GM13976 (cell line): Measurements from ENCODE around the gene MYO18A.

ENCODE experiments used
- DNase-seq: peaks from one replicate; pipeline ENCODE4 v3.0.0; 2012; ENCODE audit warnings: low spot score
- CTCF ChIP-seq: IDR thresholded peaks from 2 replicates; pipeline ENCODE4 v1.5.1; 2012; ENCODE audit warnings: borderline replicate concordance, mild to moderate bottlenecking; ENCODE audit not compliant: insufficient read depth; ENCODE audit errors: extremely low read depth, missing control alignments, control extremely low read depth
- in situ Hi-C: fragments of 300-500 bp; cut with MboI; formaldehyde crosslinking; loops from one replicate; pipeline ENCODE4 v1.12.0; 2022; ENCODE audit warnings: low sequenced_read_pairs, mixed read lengths, inconsistent platforms; ENCODE audit not compliant: unreplicated experiment

Gene MYO18A

GRCh38 chr17:29066606-29067005 lies 113.6 kb downstream of the MYO18A start:
- TF ChIP-seq CTCF: no peak
- DNase-seq: no peak
- in situ Hi-C loops: no loop called here

- DNase-seq: no peak
- no peak for TF ChIP-seq CTCF
- in situ Hi-C loops: no loop called here
These were observed 114.2 kb downstream of the MYO18A start for GRCh38 chr17:29066047-29066446.

GRCh38 chr17:29063992-29064391 lies 116.2 kb downstream of the MYO18A start:
- TF ChIP-seq CTCF: no peak
- no peak for DNase-seq
- in situ Hi-C loops: no loop called here

GRCh38 chr17:29062215-29062614 lies 118.0 kb downstream of the MYO18A start:
- TF ChIP-seq CTCF: no peak
- no peak for DNase-seq
- in situ Hi-C loops: no loop called here

GRCh38 chr17:29061036-29061435 lies 119.2 kb downstream of the MYO18A start:
- no peak for DNase-seq
- in situ Hi-C loops: no loop called here
- TF ChIP-seq CTCF: no peak

- DNase-seq: no peak
- no peak for TF ChIP-seq CTCF
- in situ Hi-C loops: no loop called here
These were observed 119.7 kb downstream of the MYO18A start for GRCh38 chr17:29060475-29060874.

- in situ Hi-C loops: no loop called here
- no peak for DNase-seq
- no peak for TF ChIP-seq CTCF
These were observed 120.9 kb downstream of the MYO18A start for GRCh38 chr17:29059281-29059680.
